HG03558 (cell line): ENCODE measurements around the gene TXK.

Experiments
- ATAC-seq: cut with Tn5 transposase; IDR thresholded peaks from one replicate; pipeline ENCODE4 v1.9.1; 2021; ENCODE audit warnings: moderate number of reproducible peaks; ENCODE audit not compliant: unreplicated experiment; ENCODE audit errors: extremely low read depth

The TXK gene

DNA sequence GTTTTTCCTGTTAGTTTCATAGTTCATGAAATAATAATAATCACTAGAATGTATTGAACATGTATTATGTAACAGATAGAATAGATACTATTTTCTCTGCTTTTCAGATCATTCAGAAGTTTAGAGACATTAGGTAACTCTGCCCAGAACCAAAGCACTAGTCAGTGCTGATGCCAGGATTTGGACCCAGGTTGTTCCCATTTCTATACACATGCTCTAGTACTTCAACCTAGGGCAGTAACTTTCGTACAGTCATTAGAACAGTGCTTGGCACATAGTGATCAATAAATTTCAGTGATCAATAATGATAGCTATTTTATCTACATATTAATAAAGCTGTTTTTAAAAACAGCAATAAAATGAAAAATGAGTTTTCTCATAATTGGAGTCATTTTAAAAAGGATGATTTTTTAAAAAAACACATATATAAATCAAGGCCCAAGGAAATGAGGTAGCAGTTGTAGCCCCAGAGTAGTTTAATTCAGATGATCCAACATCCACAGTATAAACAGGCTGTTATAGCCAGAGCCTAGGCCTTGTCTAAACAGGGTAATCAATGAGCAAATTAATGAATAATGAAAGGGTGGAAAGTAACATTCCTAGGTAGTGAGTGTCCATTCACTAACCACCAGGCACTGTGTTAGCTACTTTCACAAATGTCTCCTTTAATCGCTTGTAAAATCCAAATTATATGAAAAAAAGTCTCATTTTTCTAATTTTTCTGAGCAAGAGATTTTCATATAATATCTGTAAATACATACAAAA is 25.6 kb downstream of the TXK start:
- no peak for ATAC-seq

DNA sequence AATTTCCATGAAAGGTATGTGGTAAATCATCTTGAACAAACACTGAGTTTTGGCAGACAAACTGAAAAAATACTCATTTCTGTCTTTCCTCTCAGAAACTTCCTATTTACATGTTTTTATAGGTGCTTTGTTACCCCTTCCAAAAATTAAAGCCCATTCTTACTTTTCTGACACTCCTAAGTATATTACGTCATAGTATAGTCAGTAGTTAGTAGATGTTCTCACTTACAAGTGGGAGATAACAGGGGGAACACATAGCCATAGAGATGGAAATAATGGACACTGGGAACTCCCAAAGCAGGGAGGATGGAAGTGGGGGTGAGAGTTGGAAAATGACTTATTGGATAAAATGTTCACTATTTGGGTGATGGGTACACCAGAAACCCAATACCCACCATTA is 28.8 kb downstream of the TXK start:
- ATAC-seq, result no peak

DNA sequence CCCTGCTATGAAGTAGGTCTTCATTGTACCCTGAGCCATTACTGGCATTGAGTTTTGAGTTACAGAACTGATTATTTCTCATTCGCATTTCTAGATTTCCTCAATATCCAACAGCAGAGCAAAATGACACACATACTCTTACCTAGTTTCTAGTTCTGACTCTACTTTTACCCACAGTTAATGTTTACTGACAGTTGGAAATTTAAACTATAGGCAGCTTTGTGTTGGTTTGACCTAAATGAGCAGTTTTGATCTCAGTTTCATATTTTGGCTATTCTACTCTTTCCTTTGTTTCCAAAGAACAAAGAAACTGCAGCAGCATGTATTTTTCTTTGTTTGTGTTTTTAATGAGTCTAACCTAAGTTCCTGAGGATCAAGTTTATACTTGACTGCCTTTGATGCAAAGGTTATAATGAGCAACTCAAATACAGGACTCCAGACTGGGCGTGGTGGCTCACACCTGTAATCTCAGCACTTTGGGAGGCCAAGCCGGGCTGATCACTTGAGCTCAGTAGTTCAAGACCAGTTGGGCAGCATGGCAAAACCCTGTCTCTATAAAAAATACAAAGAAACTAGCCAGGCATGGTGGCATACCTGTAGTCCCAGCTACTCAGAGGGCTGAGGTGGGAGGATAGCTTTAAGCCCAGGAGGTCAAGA is 30.4 kb downstream of the TXK start:
- ATAC-seq, result peak; percentile 65

DNA sequence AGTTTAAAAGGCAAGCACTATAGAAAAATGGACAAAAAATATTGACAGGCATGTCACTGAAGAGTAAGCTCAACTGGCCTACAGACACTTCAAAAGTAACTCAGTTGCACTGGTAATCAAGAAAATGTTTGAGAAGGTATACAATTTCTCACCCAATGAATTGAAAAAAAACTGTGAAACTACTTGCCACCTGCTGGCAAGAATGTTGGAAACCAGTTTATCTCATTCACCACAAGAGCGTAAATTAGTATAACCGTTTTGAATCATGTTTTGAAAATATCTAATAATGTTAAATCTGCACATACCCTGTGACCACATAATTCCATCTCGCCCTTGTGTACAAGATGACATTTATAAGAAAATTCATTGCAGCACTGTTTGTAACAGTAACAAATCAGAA is 31.7 kb downstream of the TXK start:
- no peak for ATAC-seq

GRCh38 chr4:48100256-48100655 is 33.8 kb downstream of the TXK start:
- ATAC-seq, result no peak

DNA sequence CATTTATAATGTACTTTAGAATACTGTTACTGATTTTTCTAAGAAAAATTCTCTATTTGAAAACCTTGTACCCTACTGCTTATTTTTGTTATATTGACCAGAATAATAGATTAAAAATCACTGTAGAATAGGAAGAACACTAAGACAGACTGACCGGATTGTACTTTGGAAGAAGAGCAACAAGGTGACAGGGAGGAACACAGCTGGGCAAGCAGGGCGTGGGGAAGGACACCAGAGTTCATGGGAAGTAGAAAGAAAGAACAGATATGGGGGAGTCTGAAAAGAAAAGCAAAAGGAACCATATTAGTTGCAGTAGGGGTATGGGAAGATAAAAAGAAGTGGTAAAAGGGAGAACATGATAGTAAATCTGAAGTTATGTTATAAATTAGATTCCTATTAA is 38.6 kb downstream of the TXK start:
- ATAC-seq, result no peak

GRCh38 chr4:48093991-48094416 is 40.0 kb downstream of the TXK start:
- ATAC-seq, result no peak

DNA sequence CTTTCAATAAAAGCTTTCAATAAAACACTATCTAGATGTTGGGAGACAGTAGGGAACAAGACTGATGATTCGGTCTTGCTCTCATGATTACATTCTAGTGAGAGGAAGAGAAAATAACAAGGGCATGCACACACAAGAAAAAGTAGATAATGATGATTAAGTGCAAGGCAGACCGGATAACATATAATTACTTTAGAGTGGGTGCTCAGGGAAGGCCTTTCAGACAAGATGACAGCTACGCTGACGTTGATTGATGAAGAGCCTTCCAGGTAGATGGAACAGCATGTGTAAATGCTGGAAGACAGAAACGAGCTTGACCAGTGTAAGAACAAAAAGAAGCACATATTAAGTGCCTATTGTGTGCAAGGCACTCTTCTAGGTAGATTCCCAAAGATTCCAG is 43.4 kb downstream of the TXK start:
- ATAC-seq, result no peak

- no peak for ATAC-seq
Measured at GRCh38 chr4:48085821-48086589, 48.0 kb downstream of the TXK start.

- ATAC-seq, result no peak
Measured at GRCh38 chr4:48082956-48083355, 51.1 kb downstream of the TXK start.

GRCh38 chr4:48081196-48081595 is 52.9 kb downstream of the TXK start:
- no peak for ATAC-seq

GRCh38 chr4:48079972-48080391 is 54.1 kb downstream of the TXK start:
- no peak for ATAC-seq

GRCh38 chr4:48078862-48079655 is 55.0 kb downstream of the TXK start:
- ATAC-seq, result no peak

DNA sequence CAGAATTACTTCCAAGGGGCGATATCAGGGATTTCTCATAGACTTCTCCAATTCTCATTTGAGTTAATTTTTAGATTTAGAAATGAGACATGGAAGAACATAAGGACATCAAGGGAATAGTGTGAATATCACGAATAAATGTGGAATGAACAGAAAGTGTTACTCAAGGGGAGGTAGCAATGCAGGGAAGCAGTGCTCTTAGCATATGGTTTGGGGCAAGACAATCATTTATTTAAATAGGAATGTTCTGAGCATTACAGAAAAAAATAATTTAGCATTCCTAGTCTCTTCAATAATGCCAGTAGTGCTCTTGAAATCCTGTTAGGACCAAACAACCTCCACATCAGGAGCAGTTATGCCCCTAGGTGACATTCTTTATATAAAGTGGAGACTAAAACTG is 55.6 kb downstream of the TXK start:
- ATAC-seq, result no peak

- ATAC-seq, result no peak
Measured at GRCh38 chr4:48074657-48075056, 59.4 kb downstream of the TXK start.

DNA sequence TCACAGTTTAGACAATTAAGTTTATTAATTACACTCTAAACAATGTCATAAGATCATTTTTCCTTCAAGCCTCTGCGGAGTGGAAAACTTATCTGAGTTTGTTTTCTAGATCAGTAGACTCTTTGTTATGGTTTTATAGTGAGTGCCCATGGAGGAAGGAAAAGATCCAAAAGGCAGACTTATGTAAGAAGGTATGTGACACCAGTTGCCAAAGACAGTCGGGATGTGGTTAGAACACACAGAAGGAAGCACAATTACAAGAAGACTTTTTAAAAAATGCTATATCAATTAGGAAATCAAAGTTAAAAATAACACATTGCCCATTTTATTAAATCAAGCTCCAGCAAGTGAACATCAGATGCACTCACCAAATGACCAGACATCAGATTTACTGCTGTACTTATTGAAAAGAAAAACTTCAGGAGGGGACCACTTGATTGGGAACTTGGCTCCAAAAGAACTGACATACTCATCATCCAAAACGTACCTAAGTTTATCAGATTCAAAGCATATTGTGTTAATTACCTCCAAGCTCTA is 60.4 kb downstream of the TXK start:
- ATAC-seq, result no peak

- no peak for ATAC-seq
Measured at GRCh38 chr4:48071191-48071590, 62.9 kb downstream of the TXK start.

DNA sequence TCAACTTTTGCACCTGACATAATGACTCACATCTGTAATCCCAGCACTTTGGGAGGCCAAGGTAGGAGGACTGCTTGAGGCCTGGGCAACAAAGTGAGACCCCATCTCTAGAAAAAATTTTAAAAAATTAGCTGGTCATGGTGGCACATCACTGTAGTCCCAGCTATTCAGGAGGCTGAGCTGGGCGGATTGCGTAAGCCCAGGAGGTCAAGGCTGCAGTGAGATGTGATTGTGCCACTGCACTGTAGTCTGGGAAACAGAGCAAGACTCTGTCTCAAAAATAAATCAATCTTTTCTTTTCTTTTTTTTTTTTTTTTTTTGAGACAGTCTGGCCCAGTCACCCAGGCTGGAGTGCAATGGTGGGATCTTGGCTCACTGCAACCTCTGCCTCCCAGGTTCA is 65.0 kb downstream of the TXK start:
- no peak for ATAC-seq

GRCh38 chr4:48068182-48068581 is 65.9 kb downstream of the TXK start:
- ATAC-seq, result no peak

DNA sequence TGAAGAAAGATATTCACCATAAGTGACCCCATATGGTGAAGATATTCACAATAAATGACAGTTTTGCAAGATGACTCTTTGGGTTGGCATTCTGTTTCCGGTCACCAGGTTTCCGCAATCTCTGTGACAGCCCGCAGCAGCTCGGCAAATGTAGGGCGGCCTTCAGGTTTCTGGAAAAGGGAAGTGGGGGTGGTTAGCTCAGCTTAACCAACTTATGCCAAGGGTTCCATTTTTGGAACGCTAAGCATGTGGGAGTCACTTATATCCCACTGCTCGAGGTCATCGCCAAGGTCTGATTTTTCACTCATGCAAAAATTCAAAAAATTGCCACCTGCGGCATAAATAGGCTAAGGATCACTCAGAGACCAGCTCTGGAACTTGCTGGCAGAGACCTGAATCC is 66.5 kb downstream of the TXK start:
- no peak for ATAC-seq
